Kidney epithelial cell (primary cell): ENCODE measurements around the gene ABLIM2. TPM values are rescaled to one million over a fixed set of nuclear protein-coding genes. Genes with fewer than 3 reads are reported as not detected.

Source experiments
- DNase-seq: peaks from one replicate; pipeline ENCODE4 v3.0.0-alpha.2; 2010; ENCODE audit warnings: low read depth
- H3K27me3 ChIP-seq: 2 replicates; pipeline ENCODE4 v1.6.0; 2011; ENCODE audit warnings: low read length; ENCODE audit not compliant: control insufficient read depth, insufficient read depth
- H3K36me3 ChIP-seq: 2 replicates; pipeline ENCODE4 v1.5.1; 2011; ENCODE audit warnings: low read length; ENCODE audit not compliant: control insufficient read depth, insufficient read depth
- H3K4me3 ChIP-seq: 2 replicates; pipeline ENCODE4 v1.5.1; 2011; ENCODE audit warnings: low read depth, mild to moderate bottlenecking, control low read depth, low read length
- CTCF ChIP-seq: IDR thresholded peaks from 2 replicates; pipeline ENCODE4 v1.5.1; 2011; ENCODE audit warnings: mild to moderate bottlenecking, moderate library complexity, low read length, control low read depth, inconsistent platforms; ENCODE audit not compliant: insufficient read depth, poor library complexity, severe bottlenecking
- total RNA-seq: library from RNA; depleted of rRNA; stranded (reverse); fragments of >200 nt; gene quantifications from 2 replicates; pipeline ENCODE4 v1.2.3, GENCODE V29; 2015

Gene ABLIM2
- total RNA-seq, 1 donor from 2014 or later: 1.3 TPM

- no peak for DNase-seq
- Histone ChIP-seq H3K36me3 (no peaks in the 10 kb centered on the region), H3K27me3 (peaks cover 5% of the 10 kb centered on the region), H3K4me3 (no peak overlapping the region)
- no peak for TF ChIP-seq CTCF
Observed at GRCh38 chr4:8086783-8087445, 71.7 kb downstream of the ABLIM2 start.

GRCh38 chr4:8085491-8086117 is 73.0 kb downstream of the ABLIM2 start:
- TF ChIP-seq CTCF: no peak
- no peak overlapping the region for H3K4me3 ChIP-seq
- H3K27me3 ChIP-seq: peaks cover 5% of the 10 kb centered on the region
- DNase-seq: no peak
- H3K36me3 ChIP-seq: no peaks in the 10 kb centered on the region

GRCh38 chr4:8084712-8085490 is 73.7 kb downstream of the ABLIM2 start:
- Histone ChIP-seq H3K4me3 (no peak overlapping the region), H3K27me3 (peaks cover 5% of the 10 kb centered on the region), H3K36me3 (no peaks in the 10 kb centered on the region)
- DNase-seq: no peak
- no peak for TF ChIP-seq CTCF

GRCh38 chr4:8084031-8084660 is 74.5 kb downstream of the ABLIM2 start:
- Histone ChIP-seq H3K36me3 (no peaks in the 10 kb centered on the region), H3K27me3 (peaks cover 5% of the 10 kb centered on the region), H3K4me3 (no peak overlapping the region)
- DNase-seq: no peak
- TF ChIP-seq CTCF: no peak

- peaks cover 3% of the 10 kb centered on the region for H3K27me3 ChIP-seq
- H3K4me3 ChIP-seq: no peak overlapping the region
- DNase-seq: no peak
- H3K36me3 ChIP-seq: no peaks in the 10 kb centered on the region
- TF ChIP-seq CTCF: no peak
Observed at GRCh38 chr4:8083086-8083825, 75.4 kb downstream of the ABLIM2 start.
